ACC112 (cell line): Measurements from ENCODE around the gene SBSN.

Experiments used
- H2AFZ ChIP-seq: fragments of 200-600 bp; sonication (generic); one replicate; pipeline ENCODE4 v1.6.0; 2017; ENCODE audit warnings: antibody characterized with exemption, low read length; ENCODE audit not compliant: unreplicated experiment
- H3K27ac ChIP-seq: fragments of 200-600 bp; sonication (generic); 2 replicates; pipeline ENCODE4 v1.5.1; 2014; ENCODE audit warnings: low read depth, mild to moderate bottlenecking, antibody characterized with exemption, low read length, moderate library complexity
- H3K27me3 ChIP-seq: fragments of 200-600 bp; sonication (generic); 2 replicates; pipeline ENCODE4 v1.6.1; 2014; ENCODE audit warnings: mild to moderate bottlenecking, antibody characterized with exemption, low read length, moderate library complexity, mixed read lengths; ENCODE audit not compliant: insufficient read depth
- H3K36me3 ChIP-seq: fragments of 200-600 bp; sonication (generic); 2 replicates; pipeline ENCODE4 v1.6.1; 2016; ENCODE audit warnings: mild to moderate bottlenecking, antibody characterized with exemption, low read length, moderate library complexity, mixed read lengths; ENCODE audit not compliant: insufficient read depth
- H3K4me1 ChIP-seq: fragments of 200-600 bp; sonication (generic); one replicate; pipeline ENCODE4 v1.6.1; 2016; ENCODE audit warnings: low read length, mixed read lengths; ENCODE audit not compliant: insufficient read depth, unreplicated experiment, control insufficient read depth
- H3K4me3 ChIP-seq: fragments of 200-600 bp; sonication (generic); 2 replicates; pipeline ENCODE4 v1.5.1; 2014; ENCODE audit warnings: mild to moderate bottlenecking, low read depth, low read length
- H3K79me2 ChIP-seq: fragments of 200-600 bp; sonication (generic); one replicate; pipeline ENCODE4 v1.6.0; 2016; ENCODE audit warnings: low read length; ENCODE audit not compliant: control insufficient read depth, unreplicated experiment, insufficient read depth

Gene SBSN

GRCh38 chr19:35560271-35560670 is 32.2 kb upstream of the SBSN start:
- no peaks in the 10 kb centered on the region for H3K79me2 ChIP-seq
- no peaks in the 10 kb centered on the region for H3K4me1 ChIP-seq
- H3K4me3 ChIP-seq: no peak overlapping the region
- no peaks in the 10 kb centered on the region for H3K36me3 ChIP-seq
- H3K27ac ChIP-seq: no peak overlapping the region
- no peak overlapping the region for H2AFZ ChIP-seq
- peaks cover 28% of the 10 kb centered on the region for H3K27me3 ChIP-seq

GRCh38 chr19:35559781-35560180 is 31.7 kb upstream of the SBSN start:
- H3K4me1 ChIP-seq: no peaks in the 10 kb centered on the region
- H3K27me3 ChIP-seq: peaks cover 28% of the 10 kb centered on the region

GRCh38 chr19:35559281-35559659 is 31.2 kb upstream of the SBSN start:
- peaks cover 28% of the 10 kb centered on the region for H3K27me3 ChIP-seq
- no peak overlapping the region for H3K4me3 ChIP-seq
- no peaks in the 10 kb centered on the region for H3K4me1 ChIP-seq
- no peaks in the 10 kb centered on the region for H3K79me2 ChIP-seq
- no peak overlapping the region for H3K27ac ChIP-seq
- no peaks in the 10 kb centered on the region for H3K36me3 ChIP-seq
- no peak overlapping the region for H2AFZ ChIP-seq

More at GRCh38 chr19:35559781-35560180, 31.7 kb upstream of the SBSN start:
- Histone ChIP-seq H3K27ac (no peak overlapping the region), H3K4me3 (no peak overlapping the region), H3K36me3 (no peaks in the 10 kb centered on the region), H2AFZ (no peak overlapping the region), H3K79me2 (no peaks in the 10 kb centered on the region)

GRCh38 chr19:35558400-35559280 is 30.5 kb upstream of the SBSN start:
- peak overlapping the region; percentile 56 for H3K4me3 ChIP-seq
- peaks cover 28% of the 10 kb centered on the region for H3K27me3 ChIP-seq
- H3K79me2 ChIP-seq: no peaks in the 10 kb centered on the region
- no peaks in the 10 kb centered on the region for H3K4me1 ChIP-seq
- H3K36me3 ChIP-seq: no peaks in the 10 kb centered on the region
- H2AFZ ChIP-seq: no peak overlapping the region
- no peak overlapping the region for H3K27ac ChIP-seq

- no peaks in the 10 kb centered on the region for H3K4me1 ChIP-seq
- H3K27me3 ChIP-seq: peaks cover 23% of the 10 kb centered on the region
- H3K4me3 ChIP-seq: peak overlapping the region; percentile 56
- no peaks in the 10 kb centered on the region for H3K79me2 ChIP-seq
- no peaks in the 10 kb centered on the region for H3K36me3 ChIP-seq
- H3K27ac ChIP-seq: no peak overlapping the region
- H2AFZ ChIP-seq: no peak overlapping the region
Observed at GRCh38 chr19:35557539-35558399, 29.7 kb upstream of the SBSN start.

- Histone ChIP-seq H3K27ac (no peak overlapping the region), H2AFZ (no peak overlapping the region), H3K4me1 (no peaks in the 10 kb centered on the region), H3K79me2 (no peaks in the 10 kb centered on the region), H3K4me3 (no peak overlapping the region), H3K27me3 (peaks cover 16% of the 10 kb centered on the region), H3K36me3 (no peaks in the 10 kb centered on the region)
Observed at GRCh38 chr19:35556846-35557538, 28.9 kb upstream of the SBSN start.

GRCh38 chr19:35556025-35556590 is 28.0 kb upstream of the SBSN start:
- H3K4me3 ChIP-seq: no peak overlapping the region
- no peaks in the 10 kb centered on the region for H3K4me1 ChIP-seq
- no peak overlapping the region for H3K27ac ChIP-seq
- H3K79me2 ChIP-seq: no peaks in the 10 kb centered on the region
- peaks cover 16% of the 10 kb centered on the region for H3K27me3 ChIP-seq
- H2AFZ ChIP-seq: no peak overlapping the region
- no peaks in the 10 kb centered on the region for H3K36me3 ChIP-seq

GRCh38 chr19:35555301-35556005 is 27.3 kb upstream of the SBSN start:
- H3K4me1 ChIP-seq: no peaks in the 10 kb centered on the region
- peaks cover 16% of the 10 kb centered on the region for H3K27me3 ChIP-seq
- H3K4me3 ChIP-seq: no peak overlapping the region
- H3K27ac ChIP-seq: no peak overlapping the region
- H2AFZ ChIP-seq: no peak overlapping the region
- no peaks in the 10 kb centered on the region for H3K36me3 ChIP-seq
- H3K79me2 ChIP-seq: no peaks in the 10 kb centered on the region

GRCh38 chr19:35554076-35554475 is 26.0 kb upstream of the SBSN start:
- H3K36me3 ChIP-seq: no peaks in the 10 kb centered on the region

More at GRCh38 chr19:35554076-35554475, 26.0 kb upstream of the SBSN start:
- H3K79me2 ChIP-seq: no peaks in the 10 kb centered on the region
- no peaks in the 10 kb centered on the region for H3K4me1 ChIP-seq
- peaks cover 11% of the 10 kb centered on the region; the same call in 1 of the 2 replicates for H3K27me3 ChIP-seq
- no peak overlapping the region for H3K27ac ChIP-seq
- H3K4me3 ChIP-seq: no peak overlapping the region
- H2AFZ ChIP-seq: no peak overlapping the region
